Measurements from ENCODE around the gene PTGR2.
"Not testable (repeated sequence)": the region's sequence is repeated elsewhere in the genome, so short reads cannot be mapped to it uniquely, and the experiment has no call there.

Gene PTGR2

GRCh38 chr14:73825551-73826188 lies 26.0 kb upstream of the PTGR2 start:
- H4K20me1 ChIP-seq (ENCODE audit: low read depth, low read length): no peaks in the 10 kb centered on the region
- H3K79me2 ChIP-seq (ENCODE audit: insufficient read depth, low read length): no peaks in the 10 kb centered on the region
- no peaks in the 10 kb centered on the region for H3K36me3 ChIP-seq (ENCODE audit: low read length)
- H3K27me3 ChIP-seq (ENCODE audit: low read length): no peaks in the 10 kb centered on the region
- no peak overlapping the region for H2AFZ ChIP-seq (ENCODE audit: low read depth, low read length, severe bottlenecking)
- H3K9me3 ChIP-seq (ENCODE audit: insufficient read depth, low read length): no peaks in the 10 kb centered on the region
- H3F3A ChIP-seq (ENCODE audit: insufficient read depth): no peaks in the 10 kb centered on the region
- H3K27ac ChIP-seq (ENCODE audit: low read depth, low read length): no peak overlapping the region
- no peak overlapping the region for H3K4me3 ChIP-seq (ENCODE audit: insufficient read depth, low read length, poor library complexity, severe bottlenecking)
- no peak overlapping the region for H3K4me2 ChIP-seq (ENCODE audit: low read depth, low read length, poor library complexity, severe bottlenecking)
- no peak overlapping the region for H3K9ac ChIP-seq (ENCODE audit: low read length)
- TF ChIP-seq EZH2phosphoT487 (conservative IDR thresholded peaks at IDR 0.05; ENCODE audit: low read length) (no peak), CTCF (IDR thresholded peaks at IDR 0.05; ENCODE audit: insufficient read depth, low read length, poor library complexity, severe bottlenecking) (peak; percentile 73)
- no peaks in the 10 kb centered on the region for H3K9me2 ChIP-seq (replicated peaks; ENCODE audit: insufficient read depth, low read length)

GRCh38 chr14:73827190-73827589 lies 24.4 kb upstream of the PTGR2 start:
- H3K79me2 ChIP-seq (ENCODE audit: insufficient read depth, low read length); H3K4me2 ChIP-seq (ENCODE audit: low read depth, low read length, poor library complexity, severe bottlenecking); H3K9ac ChIP-seq (ENCODE audit: low read length); H4K20me1 ChIP-seq (ENCODE audit: low read depth, low read length); H3F3A ChIP-seq (ENCODE audit: insufficient read depth); H3K36me3 ChIP-seq (ENCODE audit: low read length); H3K27ac ChIP-seq (ENCODE audit: low read depth, low read length); H3K27me3 ChIP-seq (ENCODE audit: low read length); H2AFZ ChIP-seq (ENCODE audit: low read depth, low read length, severe bottlenecking); H3K4me3 ChIP-seq (ENCODE audit: insufficient read depth, low read length, poor library complexity, severe bottlenecking); H3K9me3 ChIP-seq (ENCODE audit: insufficient read depth, low read length); H3K9me2 ChIP-seq (replicated peaks; ENCODE audit: insufficient read depth, low read length): not testable (repeated sequence)

- no peaks in the 10 kb centered on the region for H3K36me3 ChIP-seq (ENCODE audit: low read length)
- H3F3A ChIP-seq (ENCODE audit: insufficient read depth): no peaks in the 10 kb centered on the region
- H3K4me2 ChIP-seq (ENCODE audit: low read depth, low read length, poor library complexity, severe bottlenecking): no peak overlapping the region
- no peak overlapping the region for H2AFZ ChIP-seq (ENCODE audit: low read depth, low read length, severe bottlenecking)
- no peaks in the 10 kb centered on the region for H3K79me2 ChIP-seq (ENCODE audit: insufficient read depth, low read length)
- no peaks in the 10 kb centered on the region for H4K20me1 ChIP-seq (ENCODE audit: low read depth, low read length)
- no peak overlapping the region for H3K27ac ChIP-seq (ENCODE audit: low read depth, low read length)
- no peak for TF ChIP-seq EZH2phosphoT487 (conservative IDR thresholded peaks at IDR 0.05; ENCODE audit: low read length)
- no peak for TF ChIP-seq CTCF (IDR thresholded peaks at IDR 0.05; ENCODE audit: insufficient read depth, low read length, poor library complexity, severe bottlenecking)
- H3K9me2 ChIP-seq (replicated peaks; ENCODE audit: insufficient read depth, low read length): no peaks in the 10 kb centered on the region
- no peaks in the 10 kb centered on the region for H3K9me3 ChIP-seq (ENCODE audit: insufficient read depth, low read length)
- no peak overlapping the region for H3K4me3 ChIP-seq (ENCODE audit: insufficient read depth, low read length, poor library complexity, severe bottlenecking)
- H3K27me3 ChIP-seq (ENCODE audit: low read length): no peaks in the 10 kb centered on the region
- H3K9ac ChIP-seq (ENCODE audit: low read length): no peak overlapping the region
Observed at GRCh38 chr14:73829071-73829470, 22.6 kb upstream of the PTGR2 start.

- H3K27ac ChIP-seq (ENCODE audit: low read depth, low read length): no peak overlapping the region
- no peak overlapping the region for H3K9ac ChIP-seq (ENCODE audit: low read length)
- H3K27me3 ChIP-seq (ENCODE audit: low read length): no peaks in the 10 kb centered on the region
- no peaks in the 10 kb centered on the region for H3K79me2 ChIP-seq (ENCODE audit: insufficient read depth, low read length)
- H3K4me2 ChIP-seq (ENCODE audit: low read depth, low read length, poor library complexity, severe bottlenecking): no peak overlapping the region
- no peaks in the 10 kb centered on the region for H3K36me3 ChIP-seq (ENCODE audit: low read length)
- H4K20me1 ChIP-seq (ENCODE audit: low read depth, low read length): no peaks in the 10 kb centered on the region
- TF ChIP-seq CTCF (IDR thresholded peaks at IDR 0.05; ENCODE audit: insufficient read depth, low read length, poor library complexity, severe bottlenecking): no peak
- no peak for TF ChIP-seq EZH2phosphoT487 (conservative IDR thresholded peaks at IDR 0.05; ENCODE audit: low read length)
- no peak overlapping the region for H3K4me3 ChIP-seq (ENCODE audit: insufficient read depth, low read length, poor library complexity, severe bottlenecking)
- no peaks in the 10 kb centered on the region for H3K9me2 ChIP-seq (replicated peaks; ENCODE audit: insufficient read depth, low read length)
- no peak overlapping the region for H2AFZ ChIP-seq (ENCODE audit: low read depth, low read length, severe bottlenecking)
- H3K9me3 ChIP-seq (ENCODE audit: insufficient read depth, low read length): no peaks in the 10 kb centered on the region
- no peaks in the 10 kb centered on the region for H3F3A ChIP-seq (ENCODE audit: insufficient read depth)
Observed at GRCh38 chr14:73829526-73830431, 21.9 kb upstream of the PTGR2 start.

Measured in SU-DHL-6 (cell line).